Measurements from ENCODE around the gene LRMDA. TPM values are rescaled to one million over a fixed set of nuclear protein-coding genes. Genes with fewer than 3 reads are reported as not detected.

Gene LRMDA
- total RNA-seq, 2 experiments from 2014 or later: not detected

DNA sequence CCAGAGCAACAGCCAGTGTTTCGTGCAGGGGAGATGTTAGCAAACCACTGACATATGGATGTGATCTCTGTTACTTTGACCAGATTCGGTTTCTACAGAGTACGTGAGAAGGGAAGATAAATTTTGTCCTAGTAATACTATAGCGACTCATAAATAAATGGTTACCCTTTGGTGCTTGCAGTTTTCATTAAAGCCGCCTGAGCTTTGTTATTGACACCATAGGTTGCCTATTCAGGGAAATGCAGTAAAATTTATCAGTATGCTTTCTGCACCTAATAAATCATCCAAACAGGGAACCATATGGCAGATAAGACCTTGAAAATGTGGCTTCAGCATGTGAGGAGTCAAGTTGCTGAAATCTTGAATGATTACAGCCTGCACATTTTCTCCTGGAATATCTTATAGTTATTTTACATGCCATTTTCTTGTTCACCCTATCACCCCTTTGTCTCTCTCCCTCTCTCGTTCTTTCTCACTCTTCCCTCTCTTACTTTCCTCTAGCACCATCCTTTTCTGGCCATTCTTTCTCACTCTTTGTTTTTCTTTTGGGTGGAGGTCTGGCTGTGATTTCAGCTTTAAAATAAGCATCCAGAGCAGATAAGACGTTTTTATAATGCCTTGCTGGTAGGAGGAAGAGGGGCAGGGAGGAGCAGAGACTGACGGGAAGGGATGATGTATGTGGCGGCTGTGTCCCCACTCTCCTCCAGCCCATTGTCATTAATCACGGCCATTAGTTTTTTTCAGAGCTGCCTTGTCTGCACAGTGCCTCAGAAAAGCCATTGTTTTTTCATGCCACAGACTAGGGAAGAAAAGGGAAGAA lies 182.5 kb downstream of the LRMDA start:
- no peak for TF ChIP-seq EZH2phosphoT487 (IDR thresholded peaks at IDR 0.05; ENCODE audit: borderline replicate concordance, low read depth, low read length)
- TF ChIP-seq, protein P1, sequence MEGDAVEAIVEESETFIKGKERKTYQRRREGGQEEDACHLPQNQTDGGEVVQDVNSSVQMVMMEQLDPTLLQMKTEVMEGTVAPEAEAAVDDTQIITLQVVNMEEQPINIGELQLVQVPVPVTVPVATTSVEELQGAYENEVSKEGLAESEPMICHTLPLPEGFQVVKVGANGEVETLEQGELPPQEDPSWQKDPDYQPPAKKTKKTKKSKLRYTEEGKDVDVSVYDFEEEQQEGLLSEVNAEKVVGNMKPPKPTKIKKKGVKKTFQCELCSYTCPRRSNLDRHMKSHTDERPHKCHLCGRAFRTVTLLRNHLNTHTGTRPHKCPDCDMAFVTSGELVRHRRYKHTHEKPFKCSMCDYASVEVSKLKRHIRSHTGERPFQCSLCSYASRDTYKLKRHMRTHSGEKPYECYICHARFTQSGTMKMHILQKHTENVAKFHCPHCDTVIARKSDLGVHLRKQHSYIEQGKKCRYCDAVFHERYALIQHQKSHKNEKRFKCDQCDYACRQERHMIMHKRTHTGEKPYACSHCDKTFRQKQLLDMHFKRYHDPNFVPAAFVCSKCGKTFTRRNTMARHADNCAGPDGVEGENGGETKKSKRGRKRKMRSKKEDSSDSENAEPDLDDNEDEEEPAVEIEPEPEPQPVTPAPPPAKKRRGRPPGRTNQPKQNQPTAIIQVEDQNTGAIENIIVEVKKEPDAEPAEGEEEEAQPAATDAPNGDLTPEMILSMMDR (conservative IDR thresholded peaks at IDR 0.05; ENCODE audit: low read length): no peak
- Histone ChIP-seq H3K36me3 (ENCODE audit: insufficient read depth, low read length) (no peaks in the 10 kb centered on the region), H3K27ac (ENCODE audit: low read depth, low read length, poor library complexity, severe bottlenecking) (no peak overlapping the region), H3K9me3 (ENCODE audit: low read length) (no peaks in the 10 kb centered on the region), H2AFZ (ENCODE audit: low read length) (no peak overlapping the region), H3K9me2 (ENCODE audit: insufficient read depth, low read length) (no peaks in the 10 kb centered on the region), H3K4me2 (ENCODE audit: low read length) (no peak overlapping the region), H3K79me2 (ENCODE audit: insufficient read depth, low read depth, low read length) (no peaks in the 10 kb centered on the region), H3K4me3 (ENCODE audit: low read depth, low read length, poor library complexity, severe bottlenecking) (no peak overlapping the region), H3K4me1 (ENCODE audit: insufficient read depth, low read length, poor library complexity, severe bottlenecking) (no peaks in the 10 kb centered on the region), H4K20me1 (ENCODE audit: insufficient read depth, low read length) (no peaks in the 10 kb centered on the region)
- BruUV-seq (replicated peaks): no TSS peak
- POLR2A ChIA-PET: interaction anchor here (0.7 kb wide), 1 partner anchor 653 kb away, joined by 5 read pairs; no protein-coding TSS in a partner anchor
- no peak for DNase-seq (ENCODE audit: low spot score)
- CTCF ChIA-PET (ENCODE audit: unreplicated experiment): no interaction called here
- intact Hi-C loops (cut with micrococcal nuclease; ENCODE audit: unreplicated experiment): no loop called here

DNA sequence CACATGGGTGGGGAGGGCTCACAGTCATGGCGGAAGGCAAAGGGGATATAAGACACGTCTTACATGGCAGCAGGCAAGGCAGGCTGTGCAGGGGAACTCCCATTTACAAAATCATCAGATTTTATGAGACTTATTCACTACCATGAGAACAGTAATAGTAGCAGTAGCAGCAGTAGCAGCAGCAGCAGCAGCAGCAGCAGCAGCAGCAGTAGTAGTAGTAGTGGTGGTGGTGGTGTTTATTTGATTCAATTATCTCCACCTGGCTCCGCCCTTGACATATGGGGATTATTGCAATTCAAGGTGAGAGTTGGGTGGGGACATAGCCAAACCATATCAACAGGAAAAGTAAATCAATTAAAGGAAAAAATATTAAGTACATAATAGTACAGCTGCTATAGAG lies 184.7 kb downstream of the LRMDA start:
- ChIA-PET POLR2A (interaction anchor here (1.2 kb wide), 1 partner anchor 13 kb away, joined by 3 read pairs; no protein-coding TSS in a partner anchor), CTCF (ENCODE audit: unreplicated experiment) (no interaction called here)
- no peaks in the 10 kb centered on the region for H3K9me3 ChIP-seq (ENCODE audit: low read length)
- H3K4me2 ChIP-seq (ENCODE audit: low read length): no peak overlapping the region
- H3K36me3 ChIP-seq (ENCODE audit: insufficient read depth, low read length): no peaks in the 10 kb centered on the region
- H4K20me1 ChIP-seq (ENCODE audit: insufficient read depth, low read length): no peaks in the 10 kb centered on the region
- no peaks in the 10 kb centered on the region for H3K4me1 ChIP-seq (ENCODE audit: insufficient read depth, low read length, poor library complexity, severe bottlenecking)
- H2AFZ ChIP-seq (ENCODE audit: low read length): no peak overlapping the region
- H3K9me2 ChIP-seq (ENCODE audit: insufficient read depth, low read length): no peaks in the 10 kb centered on the region
- DNase-seq (ENCODE audit: low spot score): no peak
- BruUV-seq (replicated peaks): no TSS peak
- TF ChIP-seq, protein P1 (conservative IDR thresholded peaks at IDR 0.05; ENCODE audit: low read length): no peak
- no peak for TF ChIP-seq EZH2phosphoT487 (IDR thresholded peaks at IDR 0.05; ENCODE audit: borderline replicate concordance, low read depth, low read length)
- no peak overlapping the region for H3K4me3 ChIP-seq (ENCODE audit: low read depth, low read length, poor library complexity, severe bottlenecking)
- intact Hi-C loops (cut with micrococcal nuclease; ENCODE audit: unreplicated experiment): no loop called here
- H3K27ac ChIP-seq (ENCODE audit: low read depth, low read length, poor library complexity, severe bottlenecking): no peak overlapping the region
- no peaks in the 10 kb centered on the region for H3K79me2 ChIP-seq (ENCODE audit: insufficient read depth, low read depth, low read length)

DNA sequence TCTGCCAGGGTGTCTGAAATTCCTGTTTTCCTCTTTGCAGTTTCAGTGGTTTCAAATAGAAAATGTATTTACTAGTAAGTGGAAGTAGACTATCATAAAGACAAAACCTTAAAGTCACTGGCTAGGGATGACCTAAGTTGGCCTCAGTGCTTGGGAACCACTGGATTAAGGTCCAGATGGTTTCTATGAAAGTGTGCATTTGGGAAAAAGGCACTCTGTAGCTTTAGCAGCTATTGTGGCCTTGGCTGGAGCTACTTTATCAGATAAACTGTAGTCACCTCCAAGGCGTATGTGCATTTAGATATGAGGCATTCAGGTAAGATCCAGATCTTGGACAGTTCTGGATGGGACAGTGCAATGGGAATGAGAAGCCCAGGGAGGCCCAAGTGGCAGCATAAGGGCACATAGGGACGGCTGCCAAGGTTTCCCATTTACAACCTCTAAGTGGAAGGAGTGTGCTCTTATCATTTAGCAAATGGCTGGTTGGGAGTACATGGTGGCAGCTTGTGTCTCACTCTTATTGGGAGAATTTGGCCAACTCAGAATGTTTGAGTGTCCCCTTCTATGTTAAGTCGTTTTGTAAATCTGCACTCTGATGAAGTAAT lies 185.6 kb downstream of the LRMDA start:
- H3K36me3 ChIP-seq (ENCODE audit: insufficient read depth, low read length): no peaks in the 10 kb centered on the region
- BruUV-seq (replicated peaks): no TSS peak
- H3K4me1 ChIP-seq (ENCODE audit: insufficient read depth, low read length, poor library complexity, severe bottlenecking): no peaks in the 10 kb centered on the region
- no peak overlapping the region for H3K4me3 ChIP-seq (ENCODE audit: low read depth, low read length, poor library complexity, severe bottlenecking)
- intact Hi-C loops (cut with micrococcal nuclease; ENCODE audit: unreplicated experiment): no loop called here
- TF ChIP-seq EZH2phosphoT487 (IDR thresholded peaks at IDR 0.05; ENCODE audit: borderline replicate concordance, low read depth, low read length): no peak
- TF ChIP-seq, protein P1 (conservative IDR thresholded peaks at IDR 0.05; ENCODE audit: low read length): no peak
- no peak overlapping the region for H3K4me2 ChIP-seq (ENCODE audit: low read length)
- no peaks in the 10 kb centered on the region for H4K20me1 ChIP-seq (ENCODE audit: insufficient read depth, low read length)
- no peaks in the 10 kb centered on the region for H3K9me2 ChIP-seq (ENCODE audit: insufficient read depth, low read length)
- no peaks in the 10 kb centered on the region for H3K79me2 ChIP-seq (ENCODE audit: insufficient read depth, low read depth, low read length)
- no peaks in the 10 kb centered on the region for H3K9me3 ChIP-seq (ENCODE audit: low read length)
- POLR2A ChIA-PET: interaction anchor here (1.2 kb wide), 1 partner anchor 14 kb away, joined by 3 read pairs; no protein-coding TSS in a partner anchor
- CTCF ChIA-PET (ENCODE audit: unreplicated experiment): no interaction called here
- DNase-seq (ENCODE audit: low spot score): no peak
- no peak overlapping the region for H3K27ac ChIP-seq (ENCODE audit: low read depth, low read length, poor library complexity, severe bottlenecking)
- no peak overlapping the region for H2AFZ ChIP-seq (ENCODE audit: low read length)

Measured in OCI-LY7 (cell line).